ENCODE data around the gene RAPGEF1.

The RAPGEF1 gene

DNA sequence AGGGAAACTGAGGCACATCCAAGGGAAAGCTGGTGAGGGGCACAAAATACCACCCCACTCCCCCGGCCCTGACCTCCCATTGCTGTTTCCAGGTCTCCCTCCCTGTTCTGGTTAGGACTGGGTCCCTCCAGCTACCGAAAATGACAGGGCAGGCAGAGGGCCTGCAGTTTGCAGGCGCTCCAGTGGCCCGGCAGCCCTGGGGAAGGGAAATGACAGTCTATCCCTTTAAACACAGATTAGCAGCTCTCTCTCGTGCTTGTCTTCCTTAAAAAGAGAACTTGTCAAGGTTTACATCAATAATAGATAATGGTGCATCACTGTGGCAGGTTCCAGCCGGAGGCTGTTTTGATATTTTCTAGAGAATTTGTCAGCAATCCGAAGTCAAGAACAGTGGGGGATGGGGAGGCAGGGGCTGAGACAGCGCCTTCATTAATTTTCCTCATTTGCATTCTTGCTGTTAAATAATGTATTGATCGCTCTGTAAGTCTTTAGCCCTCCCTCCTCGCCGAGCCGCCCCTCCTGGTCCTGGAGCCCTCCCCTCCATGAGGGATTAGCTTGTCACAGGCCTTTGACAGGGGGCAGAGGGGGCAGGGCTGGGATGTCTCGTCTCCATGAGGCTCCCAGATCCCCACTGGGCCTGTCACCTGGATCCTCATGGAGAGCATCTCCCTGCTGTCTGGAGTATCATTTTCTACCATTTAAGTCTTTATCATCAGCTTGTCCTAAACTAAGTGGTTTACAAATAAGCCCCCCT, 45.0 kb upstream of the RAPGEF1 start:
- no peaks in the 10 kb centered on the region for H3K79me2 ChIP-seq (ENCODE audit: insufficient read depth, low read length)
- no peaks in the 10 kb centered on the region for H3K27me3 ChIP-seq (ENCODE audit: low read length)
- H3K36me3 ChIP-seq (ENCODE audit: low read length), result no peaks in the 10 kb centered on the region
- no peak overlapping the region for H3K4me3 ChIP-seq (ENCODE audit: insufficient read depth, low read length, poor library complexity, severe bottlenecking)
- H3K9me3 ChIP-seq (ENCODE audit: insufficient read depth, low read length), result no peaks in the 10 kb centered on the region
- H4K20me1 ChIP-seq (ENCODE audit: low read depth, low read length), result no peaks in the 10 kb centered on the region
- H3K4me2 ChIP-seq (ENCODE audit: low read depth, low read length, poor library complexity, severe bottlenecking), result no peak overlapping the region
- no peaks in the 10 kb centered on the region for H3F3A ChIP-seq (ENCODE audit: insufficient read depth)
- no peak overlapping the region for H3K27ac ChIP-seq (ENCODE audit: low read depth, low read length)
- no peak overlapping the region for H2AFZ ChIP-seq (ENCODE audit: low read depth, low read length, severe bottlenecking)
- H3K9ac ChIP-seq (ENCODE audit: low read length), result no peak overlapping the region
- TF ChIP-seq EZH2phosphoT487 (conservative IDR thresholded peaks at IDR 0.05; ENCODE audit: low read length) (no peak), CTCF (IDR thresholded peaks at IDR 0.05; ENCODE audit: insufficient read depth, low read length, poor library complexity, severe bottlenecking) (no peak)
- no peaks in the 10 kb centered on the region for H3K9me2 ChIP-seq (replicated peaks; ENCODE audit: insufficient read depth, low read length)

DNA sequence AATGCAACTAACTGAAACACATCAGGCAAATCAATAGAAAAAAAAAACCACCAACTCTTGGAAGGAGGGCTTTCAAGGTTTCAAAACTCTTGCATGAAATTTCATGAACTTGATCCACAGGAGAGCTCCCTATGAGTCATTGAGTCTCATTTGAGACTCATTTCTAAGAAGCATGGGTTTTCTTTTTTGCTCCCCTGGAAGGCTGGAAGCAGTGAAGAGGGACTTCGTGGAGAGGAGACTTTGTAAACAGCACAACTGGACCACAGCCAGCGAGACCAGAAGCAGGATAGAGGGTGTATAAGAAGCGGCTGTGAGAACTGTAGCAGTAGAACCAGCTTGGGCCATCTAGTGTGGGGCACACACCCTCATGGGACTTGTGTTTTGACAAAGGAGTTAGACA, 41.2 kb upstream of the RAPGEF1 start:
- TF ChIP-seq EZH2phosphoT487 (conservative IDR thresholded peaks at IDR 0.05; ENCODE audit: low read length), result no peak
- Histone ChIP-seq H3K9me2 (replicated peaks; ENCODE audit: insufficient read depth, low read length) (no peaks in the 10 kb centered on the region), H2AFZ (ENCODE audit: low read depth, low read length, severe bottlenecking) (no peak overlapping the region), H3K9me3 (ENCODE audit: insufficient read depth, low read length) (no peaks in the 10 kb centered on the region), H3K27ac (ENCODE audit: low read depth, low read length) (no peak overlapping the region), H3F3A (ENCODE audit: insufficient read depth) (no peaks in the 10 kb centered on the region), H4K20me1 (ENCODE audit: low read depth, low read length) (no peaks in the 10 kb centered on the region), H3K4me2 (ENCODE audit: low read depth, low read length, poor library complexity, severe bottlenecking) (no peak overlapping the region), H3K36me3 (ENCODE audit: low read length) (no peaks in the 10 kb centered on the region), H3K79me2 (ENCODE audit: insufficient read depth, low read length) (no peaks in the 10 kb centered on the region), H3K4me3 (ENCODE audit: insufficient read depth, low read length, poor library complexity, severe bottlenecking) (no peak overlapping the region), H3K27me3 (ENCODE audit: low read length) (no peaks in the 10 kb centered on the region), H3K9ac (ENCODE audit: low read length) (no peak overlapping the region)

- no peaks in the 10 kb centered on the region for H3K9me3 ChIP-seq (ENCODE audit: insufficient read depth, low read length)
- no peak overlapping the region for H2AFZ ChIP-seq (ENCODE audit: low read depth, low read length, severe bottlenecking)
- no peak overlapping the region for H3K9ac ChIP-seq (ENCODE audit: low read length)
- H3F3A ChIP-seq (ENCODE audit: insufficient read depth), result no peaks in the 10 kb centered on the region
- no peak overlapping the region for H3K4me2 ChIP-seq (ENCODE audit: low read depth, low read length, poor library complexity, severe bottlenecking)
- no peak for TF ChIP-seq EZH2phosphoT487 (conservative IDR thresholded peaks at IDR 0.05; ENCODE audit: low read length)
- no peak for TF ChIP-seq CTCF (IDR thresholded peaks at IDR 0.05; ENCODE audit: insufficient read depth, low read length, poor library complexity, severe bottlenecking)
- no peaks in the 10 kb centered on the region for H3K27me3 ChIP-seq (ENCODE audit: low read length)
- H3K27ac ChIP-seq (ENCODE audit: low read depth, low read length), result no peak overlapping the region
- H3K36me3 ChIP-seq (ENCODE audit: low read length), result no peaks in the 10 kb centered on the region
- no peak overlapping the region for H3K4me3 ChIP-seq (ENCODE audit: insufficient read depth, low read length, poor library complexity, severe bottlenecking)
- H3K79me2 ChIP-seq (ENCODE audit: insufficient read depth, low read length), result no peaks in the 10 kb centered on the region
- H4K20me1 ChIP-seq (ENCODE audit: low read depth, low read length), result no peaks in the 10 kb centered on the region
- H3K9me2 ChIP-seq (replicated peaks; ENCODE audit: insufficient read depth, low read length), result no peaks in the 10 kb centered on the region
Measured at GRCh38 chr9:131776473-131776872, 36.6 kb upstream of the RAPGEF1 start.

DNA sequence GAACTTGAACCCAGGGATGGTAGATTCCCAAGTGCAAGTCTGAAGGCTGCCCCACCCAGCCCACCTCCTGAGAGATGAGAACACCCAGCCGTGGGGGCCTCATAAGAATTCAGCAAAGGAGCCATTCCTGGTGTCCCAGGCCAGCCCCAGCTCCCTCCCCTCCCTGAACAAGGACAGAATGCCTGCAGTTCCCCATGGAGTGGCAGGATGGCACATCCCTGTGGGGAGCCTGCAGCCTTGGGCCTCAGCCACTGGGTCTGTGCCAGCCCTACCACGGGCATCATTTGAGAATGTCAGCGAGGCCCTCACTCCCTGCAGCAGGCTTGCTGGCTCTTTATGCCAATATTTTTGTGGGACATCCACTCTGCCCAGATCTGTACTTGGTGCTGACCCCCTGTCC, 36.2 kb upstream of the RAPGEF1 start:
- TF ChIP-seq EZH2phosphoT487 (conservative IDR thresholded peaks at IDR 0.05; ENCODE audit: low read length) (no peak), CTCF (IDR thresholded peaks at IDR 0.05; ENCODE audit: insufficient read depth, low read length, poor library complexity, severe bottlenecking) (no peak)
- Histone ChIP-seq H3K9me2 (replicated peaks; ENCODE audit: insufficient read depth, low read length) (no peaks in the 10 kb centered on the region), H3F3A (ENCODE audit: insufficient read depth) (no peaks in the 10 kb centered on the region), H3K27ac (ENCODE audit: low read depth, low read length) (no peak overlapping the region), H3K9me3 (ENCODE audit: insufficient read depth, low read length) (no peaks in the 10 kb centered on the region), H3K36me3 (ENCODE audit: low read length) (no peaks in the 10 kb centered on the region), H3K4me2 (ENCODE audit: low read depth, low read length, poor library complexity, severe bottlenecking) (no peak overlapping the region), H3K79me2 (ENCODE audit: insufficient read depth, low read length) (no peaks in the 10 kb centered on the region), H2AFZ (ENCODE audit: low read depth, low read length, severe bottlenecking) (no peak overlapping the region), H3K4me3 (ENCODE audit: insufficient read depth, low read length, poor library complexity, severe bottlenecking) (no peak overlapping the region), H3K9ac (ENCODE audit: low read length) (no peak overlapping the region), H3K27me3 (ENCODE audit: low read length) (no peaks in the 10 kb centered on the region), H4K20me1 (ENCODE audit: low read depth, low read length) (no peaks in the 10 kb centered on the region)

All from SU-DHL-6 (cell line).